Lower leg skin (tissue), 3 donors: Measurements from ENCODE around the gene AGPS.

Source experiments
- CTCF ChIP-seq, 3 donors: fragments of 450-650 bp; IDR thresholded peaks; one replicate each; pipeline ENCODE4 v1.5.1; 2016; ENCODE audit warnings: antibody characterized with exemption in 3 of 3, mild to moderate bottlenecking in 3 of 3, moderate library complexity in 2 of 3
- POLR2A ChIP-seq, 2 donors: fragments of 450-650 bp; IDR thresholded peaks; one replicate each; pipeline ENCODE4 v1.6.1; 2016 to 2017; ENCODE audit warnings: antibody characterized with exemption in 2 of 2, mild to moderate bottlenecking in 1 of 2, moderate library complexity in 1 of 2

- TF ChIP-seq CTCF (IDR thresholded peaks at IDR 0.05) (no peak), POLR2A (IDR thresholded peaks at IDR 0.05) (no peak)
Observed at GRCh38 chr2:177549171-177549570, 156.6 kb downstream of the AGPS start.
